ENCODE measurements around the gene MYBPC3.

MYBPC3 gene

DNA sequence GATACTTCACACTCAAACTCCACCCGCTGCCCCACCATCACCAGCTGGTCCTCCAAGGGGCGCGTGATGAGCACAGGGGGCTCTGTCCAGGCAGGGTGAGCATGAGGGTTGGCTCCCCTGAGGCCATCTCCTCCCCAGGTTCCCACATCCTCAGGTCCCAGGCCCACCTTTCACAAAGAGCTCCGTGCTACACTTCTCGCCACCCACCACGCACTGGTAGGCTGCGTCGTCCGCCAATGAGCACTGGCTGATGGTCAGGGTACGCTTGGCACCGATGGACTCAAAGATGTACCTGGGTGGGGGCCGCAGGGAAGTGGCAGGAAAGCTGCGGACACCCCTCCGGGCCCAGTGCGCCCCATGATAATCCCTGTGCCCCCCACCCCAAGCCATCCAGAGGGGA lies 9.6 kb downstream of the MYBPC3 start:
- TF ChIP-seq, protein P1, sequence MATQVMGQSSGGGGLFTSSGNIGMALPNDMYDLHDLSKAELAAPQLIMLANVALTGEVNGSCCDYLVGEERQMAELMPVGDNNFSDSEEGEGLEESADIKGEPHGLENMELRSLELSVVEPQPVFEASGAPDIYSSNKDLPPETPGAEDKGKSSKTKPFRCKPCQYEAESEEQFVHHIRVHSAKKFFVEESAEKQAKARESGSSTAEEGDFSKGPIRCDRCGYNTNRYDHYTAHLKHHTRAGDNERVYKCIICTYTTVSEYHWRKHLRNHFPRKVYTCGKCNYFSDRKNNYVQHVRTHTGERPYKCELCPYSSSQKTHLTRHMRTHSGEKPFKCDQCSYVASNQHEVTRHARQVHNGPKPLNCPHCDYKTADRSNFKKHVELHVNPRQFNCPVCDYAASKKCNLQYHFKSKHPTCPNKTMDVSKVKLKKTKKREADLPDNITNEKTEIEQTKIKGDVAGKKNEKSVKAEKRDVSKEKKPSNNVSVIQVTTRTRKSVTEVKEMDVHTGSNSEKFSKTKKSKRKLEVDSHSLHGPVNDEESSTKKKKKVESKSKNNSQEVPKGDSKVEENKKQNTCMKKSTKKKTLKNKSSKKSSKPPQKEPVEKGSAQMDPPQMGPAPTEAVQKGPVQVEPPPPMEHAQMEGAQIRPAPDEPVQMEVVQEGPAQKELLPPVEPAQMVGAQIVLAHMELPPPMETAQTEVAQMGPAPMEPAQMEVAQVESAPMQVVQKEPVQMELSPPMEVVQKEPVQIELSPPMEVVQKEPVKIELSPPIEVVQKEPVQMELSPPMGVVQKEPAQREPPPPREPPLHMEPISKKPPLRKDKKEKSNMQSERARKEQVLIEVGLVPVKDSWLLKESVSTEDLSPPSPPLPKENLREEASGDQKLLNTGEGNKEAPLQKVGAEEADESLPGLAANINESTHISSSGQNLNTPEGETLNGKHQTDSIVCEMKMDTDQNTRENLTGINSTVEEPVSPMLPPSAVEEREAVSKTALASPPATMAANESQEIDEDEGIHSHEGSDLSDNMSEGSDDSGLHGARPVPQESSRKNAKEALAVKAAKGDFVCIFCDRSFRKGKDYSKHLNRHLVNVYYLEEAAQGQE (IDR thresholded peaks at IDR 0.05; ENCODE audit: insufficient read depth in 1 of 2, low read depth in 2 of 2, low read length in 2 of 2): no peak
- TF ChIP-seq FOXP2 (optimal IDR thresholded peaks at IDR 0.05; ENCODE audit: borderline replicate concordance, extremely low read depth, extremely low read length, insufficient read depth) (no peak), TAF1 (IDR thresholded peaks at IDR 0.05; ENCODE audit: borderline replicate concordance, insufficient read depth, low read length) (no peak), SIN3A (IDR thresholded peaks at IDR 0.05; ENCODE audit: borderline replicate concordance, insufficient read depth, low read length) (no peak), POLR2AphosphoS5 (IDR thresholded peaks at IDR 0.05; ENCODE audit: low read depth, low read length) (no peak)

DNA sequence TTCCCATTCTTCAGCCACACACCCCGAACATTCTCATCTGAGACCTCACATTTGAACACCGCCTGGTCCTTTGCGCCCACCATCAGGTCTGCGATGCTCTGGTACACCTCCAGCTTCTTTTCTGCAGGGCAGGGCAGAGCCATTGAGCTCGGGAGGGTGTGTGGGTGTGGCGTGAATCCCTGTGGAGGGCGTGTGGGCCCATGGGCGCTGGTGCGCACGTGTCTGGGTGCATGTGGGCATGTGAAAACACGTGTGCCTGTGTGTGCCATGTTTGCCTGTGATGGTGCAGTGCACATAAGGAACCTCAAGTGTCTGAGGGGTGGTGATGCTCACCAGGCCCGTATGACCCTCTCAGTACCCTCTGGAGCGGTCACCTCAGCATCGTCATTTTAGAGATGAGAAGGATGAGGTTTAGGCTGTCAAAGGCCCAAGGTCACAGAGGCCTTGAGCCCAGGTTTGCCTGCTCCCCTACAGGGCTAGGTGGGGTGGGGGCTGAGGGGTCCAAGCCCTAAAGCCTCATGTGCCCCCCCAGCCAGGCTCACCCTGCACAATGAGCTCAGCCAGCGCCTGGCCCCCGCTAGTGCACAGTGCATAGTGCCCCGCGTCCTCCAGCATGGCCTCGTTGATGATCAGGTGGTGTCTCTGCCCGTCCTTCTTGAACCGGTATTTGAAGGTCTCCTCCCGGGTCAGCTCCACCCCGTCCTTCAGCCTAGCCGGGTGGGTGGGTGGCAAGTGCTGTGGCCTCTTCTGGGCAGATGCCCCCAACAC lies 10.3 kb downstream of the MYBPC3 start:
- no peak for TF ChIP-seq SIN3A (IDR thresholded peaks at IDR 0.05; ENCODE audit: borderline replicate concordance, insufficient read depth, low read length)
- TF ChIP-seq TAF1 (IDR thresholded peaks at IDR 0.05; ENCODE audit: borderline replicate concordance, insufficient read depth, low read length): no peak
- TF ChIP-seq FOXP2 (optimal IDR thresholded peaks at IDR 0.05; ENCODE audit: borderline replicate concordance, extremely low read depth, extremely low read length, insufficient read depth): no peak
- TF ChIP-seq, protein P1 (IDR thresholded peaks at IDR 0.05; ENCODE audit: insufficient read depth in 1 of 2, low read depth in 2 of 2, low read length in 2 of 2): no peak
- TF ChIP-seq POLR2AphosphoS5 (IDR thresholded peaks at IDR 0.05; ENCODE audit: low read depth, low read length): no peak

DNA sequence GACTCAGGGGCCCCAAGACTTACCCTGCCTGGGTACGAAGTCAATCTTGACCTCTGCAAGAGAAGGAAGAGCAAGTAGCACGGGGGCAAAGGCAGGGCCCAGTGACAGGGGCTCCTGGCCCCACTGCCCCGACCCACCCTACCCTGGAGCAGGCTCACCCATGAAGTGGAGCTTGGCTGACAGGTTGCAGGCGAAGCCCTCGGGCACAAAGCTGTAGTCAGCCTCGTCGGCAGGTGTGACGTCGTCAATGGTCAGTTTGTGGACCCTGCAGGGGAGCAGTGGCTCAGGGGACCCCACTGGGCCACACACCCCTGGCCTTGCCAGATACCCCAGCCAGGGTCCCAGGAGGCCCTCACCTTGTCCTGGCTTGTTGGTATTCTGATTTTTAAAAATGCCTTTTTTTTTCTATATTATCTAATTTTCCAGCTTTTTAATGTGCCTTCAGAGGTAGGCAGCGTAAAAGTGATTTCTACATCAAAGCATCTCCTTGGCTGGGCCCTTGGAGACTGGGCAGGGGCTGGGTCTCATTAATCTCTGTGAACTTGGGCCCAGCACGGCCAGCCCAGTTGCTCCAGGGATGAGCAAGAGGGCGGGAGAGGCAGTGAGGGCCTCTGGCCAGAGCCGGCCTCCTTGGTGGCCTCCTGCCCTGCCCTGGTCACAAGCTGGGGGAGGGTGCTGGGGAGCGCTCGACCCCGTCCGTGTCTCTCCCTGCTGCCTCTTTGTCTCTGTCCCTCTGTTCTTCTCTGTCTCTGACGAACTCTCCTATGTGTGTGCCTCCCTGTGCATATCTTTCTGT lies 11.3 kb downstream of the MYBPC3 start:
- TF ChIP-seq, protein P1 (IDR thresholded peaks at IDR 0.05; ENCODE audit: insufficient read depth in 1 of 2, low read depth in 2 of 2, low read length in 2 of 2): no peak
- no peak for TF ChIP-seq SIN3A (IDR thresholded peaks at IDR 0.05; ENCODE audit: borderline replicate concordance, insufficient read depth, low read length)
- TF ChIP-seq FOXP2 (optimal IDR thresholded peaks at IDR 0.05; ENCODE audit: borderline replicate concordance, extremely low read depth, extremely low read length, insufficient read depth): no peak
- TF ChIP-seq TAF1 (IDR thresholded peaks at IDR 0.05; ENCODE audit: borderline replicate concordance, insufficient read depth, low read length): no peak
- no peak for TF ChIP-seq POLR2AphosphoS5 (IDR thresholded peaks at IDR 0.05; ENCODE audit: low read depth, low read length)

DNA sequence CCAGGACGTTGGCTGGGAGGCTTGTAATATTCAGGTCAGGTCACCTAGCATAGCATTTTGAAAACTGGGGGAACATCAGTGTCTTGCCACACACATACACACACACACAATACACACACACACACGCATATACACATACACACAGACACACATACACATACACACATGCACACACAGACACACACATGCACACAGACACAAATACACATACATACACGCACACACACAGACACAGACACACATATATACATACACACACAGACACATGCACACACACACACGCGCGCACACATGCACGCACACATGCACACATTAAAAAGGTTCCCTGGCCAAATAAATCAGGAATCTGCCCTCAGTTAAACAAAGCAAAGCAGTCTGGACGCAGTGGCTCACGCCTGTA lies 12.5 kb downstream of the MYBPC3 start:
- TF ChIP-seq POLR2AphosphoS5 (IDR thresholded peaks at IDR 0.05; ENCODE audit: low read depth, low read length) (no peak), FOXP2 (optimal IDR thresholded peaks at IDR 0.05; ENCODE audit: borderline replicate concordance, extremely low read depth, extremely low read length, insufficient read depth) (no peak), TAF1 (IDR thresholded peaks at IDR 0.05; ENCODE audit: borderline replicate concordance, insufficient read depth, low read length) (no peak), SIN3A (IDR thresholded peaks at IDR 0.05; ENCODE audit: borderline replicate concordance, insufficient read depth, low read length) (no peak)
- TF ChIP-seq, protein P1 (IDR thresholded peaks at IDR 0.05; ENCODE audit: insufficient read depth in 1 of 2, low read depth in 2 of 2, low read length in 2 of 2): no peak
